ENCODE results near the gene MACROH2A2. TPM values are rescaled to one million over a fixed set of nuclear protein-coding genes. Genes with fewer than 3 reads are reported as not detected.

Gene MACROH2A2
- total RNA-seq, 3 donors from 2014 or later, result 7.3 to 13.6 (median 8.7) TPM

DNA sequence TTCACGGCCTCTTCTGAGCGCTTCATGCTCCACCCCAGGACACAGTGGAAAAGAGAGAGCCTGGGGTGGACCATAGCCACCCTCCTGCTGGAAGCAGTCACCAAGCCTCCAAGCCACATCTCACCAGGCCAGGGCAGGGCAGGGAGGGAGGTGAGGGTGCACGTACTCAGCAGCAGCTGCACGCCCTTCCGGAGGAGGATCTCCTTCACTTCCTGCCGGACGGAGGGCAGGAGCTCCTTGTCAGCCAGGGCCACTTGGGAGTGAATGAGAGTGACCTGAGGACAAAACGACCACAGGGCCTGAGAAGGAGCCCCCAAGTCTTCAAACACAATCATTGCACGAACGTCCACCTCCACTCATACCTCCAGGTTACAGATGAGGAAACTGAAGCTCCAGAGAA lies 65.0 kb downstream of the MACROH2A2 start:
- intact Hi-C loops (cut with DNase I, micrococcal nuclease), result no loop called here
- Histone ChIP-seq H3K36me3 (ENCODE audit: low read depth) (peaks cover 4% of the 10 kb centered on the region), H3K4me3 (no peak overlapping the region), H3K4me1 (ENCODE audit: low read depth) (no peaks in the 10 kb centered on the region), H3K9me3 (no peaks in the 10 kb centered on the region)
- ATAC-seq (no peak), DNase-seq (no peak)
- TF ChIP-seq, protein P1, sequence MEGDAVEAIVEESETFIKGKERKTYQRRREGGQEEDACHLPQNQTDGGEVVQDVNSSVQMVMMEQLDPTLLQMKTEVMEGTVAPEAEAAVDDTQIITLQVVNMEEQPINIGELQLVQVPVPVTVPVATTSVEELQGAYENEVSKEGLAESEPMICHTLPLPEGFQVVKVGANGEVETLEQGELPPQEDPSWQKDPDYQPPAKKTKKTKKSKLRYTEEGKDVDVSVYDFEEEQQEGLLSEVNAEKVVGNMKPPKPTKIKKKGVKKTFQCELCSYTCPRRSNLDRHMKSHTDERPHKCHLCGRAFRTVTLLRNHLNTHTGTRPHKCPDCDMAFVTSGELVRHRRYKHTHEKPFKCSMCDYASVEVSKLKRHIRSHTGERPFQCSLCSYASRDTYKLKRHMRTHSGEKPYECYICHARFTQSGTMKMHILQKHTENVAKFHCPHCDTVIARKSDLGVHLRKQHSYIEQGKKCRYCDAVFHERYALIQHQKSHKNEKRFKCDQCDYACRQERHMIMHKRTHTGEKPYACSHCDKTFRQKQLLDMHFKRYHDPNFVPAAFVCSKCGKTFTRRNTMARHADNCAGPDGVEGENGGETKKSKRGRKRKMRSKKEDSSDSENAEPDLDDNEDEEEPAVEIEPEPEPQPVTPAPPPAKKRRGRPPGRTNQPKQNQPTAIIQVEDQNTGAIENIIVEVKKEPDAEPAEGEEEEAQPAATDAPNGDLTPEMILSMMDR (IDR thresholded peaks at IDR 0.05), result no peak

- ATAC-seq, result no peak
- H3K36me3 ChIP-seq (ENCODE audit: low read depth), result peaks cover 4% of the 10 kb centered on the region
- no peak for DNase-seq
Observed at GRCh38 chr10:70118196-70118595, 65.5 kb downstream of the MACROH2A2 start.

GRCh38 chr10:70119197-70119596 lies 66.6 kb downstream of the MACROH2A2 start:
- ATAC-seq (no peak), DNase-seq (no peak)
- Histone ChIP-seq H3K4me3 (no peak overlapping the region), H3K9me3 (no peaks in the 10 kb centered on the region), H3K36me3 (ENCODE audit: low read depth) (peaks cover 4% of the 10 kb centered on the region), H3K4me1 (ENCODE audit: low read depth) (no peaks in the 10 kb centered on the region)
- TF ChIP-seq, protein P1 (IDR thresholded peaks at IDR 0.05), result no peak
- intact Hi-C loops (cut with DNase I, micrococcal nuclease), result no loop called here

More at GRCh38 chr10:70118196-70118595, 65.5 kb downstream of the MACROH2A2 start:
- intact Hi-C loops (cut with DNase I, micrococcal nuclease), result no loop called here
- TF ChIP-seq, protein P1 (IDR thresholded peaks at IDR 0.05), result no peak
- H3K4me1 ChIP-seq (ENCODE audit: low read depth), result no peaks in the 10 kb centered on the region
- H3K4me3 ChIP-seq, result no peak overlapping the region
- H3K9me3 ChIP-seq, result no peaks in the 10 kb centered on the region

DNA sequence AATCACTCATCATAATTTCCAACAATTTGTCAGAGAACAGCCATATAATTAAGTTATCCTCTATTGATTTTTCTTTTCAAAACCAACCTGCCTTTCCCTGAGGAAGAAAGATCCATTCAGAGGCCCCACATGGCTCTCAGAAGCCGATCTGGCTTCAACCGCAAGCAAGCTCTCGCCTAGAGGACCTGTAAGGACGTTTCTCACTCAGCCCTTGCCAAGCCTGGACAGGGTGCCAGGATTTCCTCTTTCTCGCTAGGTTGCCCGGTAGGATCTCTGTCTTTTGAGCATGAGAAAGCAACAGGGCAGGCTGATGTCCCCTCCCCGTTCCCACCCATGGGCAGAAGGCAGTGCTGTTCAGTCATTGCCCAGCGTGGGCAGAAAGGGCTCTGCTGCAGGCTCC lies 67.0 kb downstream of the MACROH2A2 start:
- Histone ChIP-seq H3K4me3 (no peak overlapping the region), H3K9me3 (no peaks in the 10 kb centered on the region), H3K4me1 (ENCODE audit: low read depth) (no peaks in the 10 kb centered on the region), H3K36me3 (ENCODE audit: low read depth) (peaks cover 4% of the 10 kb centered on the region)
- no peak for DNase-seq
- TF ChIP-seq, protein P1 (IDR thresholded peaks at IDR 0.05), result no peak
- no peak for ATAC-seq
- intact Hi-C loops (cut with DNase I, micrococcal nuclease), result no loop called here

- TF ChIP-seq, protein P1 (IDR thresholded peaks at IDR 0.05), result no peak
- no peak for ATAC-seq
- DNase-seq, result no peak
- Histone ChIP-seq H3K4me1 (ENCODE audit: low read depth) (no peaks in the 10 kb centered on the region), H3K9me3 (no peaks in the 10 kb centered on the region), H3K36me3 (ENCODE audit: low read depth) (peaks cover 4% of the 10 kb centered on the region), H3K4me3 (no peak overlapping the region)
- intact Hi-C loops (cut with DNase I, micrococcal nuclease), result no loop called here
Observed at GRCh38 chr10:70120417-70120816, 67.8 kb downstream of the MACROH2A2 start.

Data from mucosa of descending colon (tissue), 3 donors.